ENCODE data around the gene FLAD1. TPM values are rescaled to one million over a fixed set of nuclear protein-coding genes. Genes with fewer than 3 reads are reported as not detected.
"Not testable (repeated sequence)": the region's sequence is repeated elsewhere in the genome, so short reads cannot be mapped to it uniquely, and the experiment has no call there.

FLAD1 gene
- total RNA-seq, 2 experiments from 2014 or later: 16.7 to 19.4 TPM

- Histone ChIP-seq H3K9me3 (ENCODE audit: control insufficient read depth in 1 of 2, insufficient read depth in 1 of 2, low read length in 2 of 2) (no peaks in the 10 kb centered on the region), H3K27ac (ENCODE audit: low read depth in 1 of 2, low read length in 2 of 2) (no peak overlapping the region), H3K36me3 (ENCODE audit: insufficient read depth, low read length) (no peaks in the 10 kb centered on the region), H3K27me3 (ENCODE audit: control insufficient read depth in 1 of 2, insufficient read depth in 2 of 2, low read length in 2 of 2) (no peaks in the 10 kb centered on the region), H3K4me1 (ENCODE audit: insufficient read depth, low read length) (peaks cover 20% of the 10 kb centered on the region), H3K4me3 (ENCODE audit: low read length) (no peak overlapping the region)
- H3K27ac Mint-ChIP-seq: no peak overlapping the region
- DNase-seq: no peak
- H3K36me3 Mint-ChIP-seq (ENCODE audit: low read depth): no peaks in the 10 kb centered on the region
- H3K4me3 Mint-ChIP-seq: no peak overlapping the region
- H3K9me3 Mint-ChIP-seq: no peaks in the 10 kb centered on the region
- no peak for TF ChIP-seq CTCF (IDR thresholded peaks at IDR 0.05)
- intact Hi-C loops (cut with DNase I, micrococcal nuclease): loop anchor here in 1 of 2 experiments (1.0 kb wide), 1 partner anchor 11 kb away; no protein-coding TSS in a partner anchor
- ATAC-seq (ENCODE audit: poor library complexity): no peak
- ChIA-PET CTCF (interaction anchor here (0.9 to 10.7 kb wide), 3 partner anchors 17 to 39 kb away, joined by 3 to 71 read pairs (median 4); partner anchors contain the start of gene PYGO2), POLR2A (no interaction called here)
- H3K4me1 Mint-ChIP-seq (ENCODE audit: low read depth): no peaks in the 10 kb centered on the region
- no peaks in the 10 kb centered on the region for H3K27me3 Mint-ChIP-seq
Observed at GRCh38 chr1:154978360-154978759, 4.8 kb upstream of the FLAD1 start.

- peak overlapping the region; percentile 64 for H3K4me3 ChIP-seq (ENCODE audit: low read length)
Observed at GRCh38 chr1:154982341-154982740, 803 bp upstream of the FLAD1 start.

GRCh38 chr1:154983776-154984466 is 777 bp downstream of the FLAD1 start:
- Histone ChIP-seq H3K9me3 (ENCODE audit: control insufficient read depth in 1 of 2, insufficient read depth in 1 of 2, low read length in 2 of 2) (no peaks in the 10 kb centered on the region), H3K4me1 (ENCODE audit: insufficient read depth, low read length) (peaks cover 36% of the 10 kb centered on the region), H3K27ac (ENCODE audit: low read depth in 1 of 2, low read length in 2 of 2) (peak overlapping the region; percentile 13 to 54), H3K4me3 (ENCODE audit: low read length) (peak overlapping the region; percentile 64), H3K36me3 (ENCODE audit: insufficient read depth, low read length) (peaks cover 21% of the 10 kb centered on the region), H3K27me3 (ENCODE audit: control insufficient read depth in 1 of 2, insufficient read depth in 2 of 2, low read length in 2 of 2) (no peaks in the 10 kb centered on the region)
- intact Hi-C loops (cut with DNase I, micrococcal nuclease): loop anchor here in 1 of 2 experiments (1.0 to 2.0 kb wide), 3 partner anchors 18 to 33 kb away; partner anchors contain the start of gene ZBTB7B
- Mint-ChIP-seq H3K36me3 (ENCODE audit: low read depth) (peaks cover 17% of the 10 kb centered on the region), H3K4me1 (ENCODE audit: low read depth) (peaks cover 17% of the 10 kb centered on the region), H3K27ac (no peak overlapping the region), H3K27me3 (no peaks in the 10 kb centered on the region), H3K4me3 (no peak overlapping the region), H3K9me3 (no peaks in the 10 kb centered on the region)
- CTCF ChIA-PET: interaction anchor here (0.6 to 3.5 kb wide), 13 partner anchors 9 to 101 kb away, joined by 3 to 54 read pairs (median 6); partner anchors contain the start of genes LENEP, PBXIP1, PMVK and PYGO2
- POLR2A ChIA-PET: interaction anchor here (0.5 to 4.1 kb wide), 20 partner anchors 10 to 1608 kb away, joined by 3 to 52 read pairs (median 8); partner anchors contain the start of genes ADAM15, CKS1B, LENEP and NAXE
- DNase-seq: peak in 2 of 14 experiments; percentile 24 to 44
- ATAC-seq (ENCODE audit: poor library complexity): no peak
- no peak for TF ChIP-seq CTCF (IDR thresholded peaks at IDR 0.05)

More at GRCh38 chr1:154982341-154982740, 803 bp upstream of the FLAD1 start:
- H3K9me3 ChIP-seq (ENCODE audit: control insufficient read depth in 1 of 2, insufficient read depth in 1 of 2, low read length in 2 of 2): no peaks in the 10 kb centered on the region
- no peak overlapping the region for H3K27ac Mint-ChIP-seq
- ChIA-PET CTCF (interaction anchor here (0.5 to 3.5 kb wide), 8 partner anchors 17 to 621 kb away, joined by 3 to 54 read pairs (median 7); partner anchors contain the start of genes PMVK and PYGO2), POLR2A (interaction anchor here (1.2 to 4.1 kb wide), 11 partner anchors 9 to 103 kb away, joined by 4 to 52 read pairs (median 19); partner anchors contain the start of genes ADAM15, CKS1B, LENEP and PBXIP1)
- H3K4me3 Mint-ChIP-seq: no peak overlapping the region
- no peaks in the 10 kb centered on the region for H3K27me3 Mint-ChIP-seq
- ATAC-seq (ENCODE audit: poor library complexity) (no peak), DNase-seq (no peak)
- no peak for TF ChIP-seq CTCF (IDR thresholded peaks at IDR 0.05)
- H3K9me3 Mint-ChIP-seq: no peaks in the 10 kb centered on the region
- peaks cover 6% of the 10 kb centered on the region for H3K36me3 ChIP-seq (ENCODE audit: insufficient read depth, low read length)
- peaks cover 24% of the 10 kb centered on the region for H3K4me1 ChIP-seq (ENCODE audit: insufficient read depth, low read length)
- H3K36me3 Mint-ChIP-seq (ENCODE audit: low read depth): peaks cover 6% of the 10 kb centered on the region
- H3K27me3 ChIP-seq (ENCODE audit: control insufficient read depth in 1 of 2, insufficient read depth in 2 of 2, low read length in 2 of 2): no peaks in the 10 kb centered on the region
- H3K27ac ChIP-seq (ENCODE audit: low read depth in 1 of 2, low read length in 2 of 2): peak overlapping the region in 1 of 2 donors; percentile 54
- intact Hi-C loops (cut with DNase I, micrococcal nuclease): loop anchor here (1.0 to 2.0 kb wide), 3 partner anchors 19 to 34 kb away; no protein-coding TSS in a partner anchor
- H3K4me1 Mint-ChIP-seq (ENCODE audit: low read depth): peaks cover 10% of the 10 kb centered on the region

GRCh38 chr1:154986736-154987135 is 3.6 kb downstream of the FLAD1 start:
- POLR2A ChIA-PET; H3K9me3 Mint-ChIP-seq; H3K9me3 ChIP-seq (ENCODE audit: control insufficient read depth in 1 of 2, insufficient read depth in 1 of 2, low read length in 2 of 2); H3K27ac Mint-ChIP-seq; DNase-seq; ATAC-seq (ENCODE audit: poor library complexity); H3K4me3 ChIP-seq (ENCODE audit: low read length); H3K27me3 Mint-ChIP-seq; H3K4me3 Mint-ChIP-seq; H3K27me3 ChIP-seq (ENCODE audit: control insufficient read depth in 1 of 2, insufficient read depth in 2 of 2, low read length in 2 of 2); H3K27ac ChIP-seq (ENCODE audit: low read depth in 1 of 2, low read length in 2 of 2); intact Hi-C loops (cut with DNase I, micrococcal nuclease): not testable (repeated sequence)
- H3K4me1 ChIP-seq (ENCODE audit: insufficient read depth, low read length): peaks cover 50% of the 10 kb centered on the region
- Mint-ChIP-seq H3K4me1 (ENCODE audit: low read depth) (peaks cover 20% of the 10 kb centered on the region), H3K36me3 (ENCODE audit: low read depth) (peaks cover 33% of the 10 kb centered on the region)
- CTCF ChIA-PET: interaction anchor here (0.6 to 2.3 kb wide), 2 partner anchors 31 to 145 kb away, joined by 4 to 22 read pairs; no protein-coding TSS in a partner anchor
- peaks cover 44% of the 10 kb centered on the region for H3K36me3 ChIP-seq (ENCODE audit: insufficient read depth, low read length)

Data from CD4-positive, alpha-beta T cell (primary cell).